Embryonic facial prominence (tissue), 1 donor: Measurements from ENCODE around the gene RPL36.

Source experiments
- DNase-seq: peaks from one replicate; pipeline ENCODE4 v3.0.0-alpha.2; 2016; ENCODE audit errors: extremely low spot score

Gene RPL36

GRCh38 chr19:5690125-5690954, at the start of gene RPL36:
Gene RPL36 (plus strand): TSS chr19:5690295. CDS start chr19:5690508, 213 bp downstream.
- peak; percentile 97 for DNase-seq

DNA sequence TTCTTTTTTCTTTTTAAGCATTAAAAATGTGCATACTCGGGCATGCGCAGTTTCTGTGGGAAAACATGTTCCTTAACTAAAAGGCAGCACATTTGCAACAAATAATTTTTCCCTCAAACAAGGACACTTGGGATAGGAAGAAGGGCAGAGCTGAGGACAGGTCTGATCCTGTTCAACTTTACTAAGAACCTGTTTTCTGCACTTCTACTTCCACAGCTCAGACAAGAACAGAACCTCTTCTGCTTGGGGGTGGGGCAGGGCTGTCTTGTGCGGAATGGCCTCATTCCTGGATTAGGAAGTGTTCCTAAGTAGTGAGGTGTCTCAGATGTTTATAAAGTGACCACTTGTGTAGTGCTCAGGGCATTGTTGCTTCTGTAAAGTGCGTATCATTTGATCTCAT, 48.9 kb upstream of the RPL36 start:
- DNase-seq: no peak

- DNase-seq: no peak
Measured at GRCh38 chr19:5642204-5642603, 47.9 kb upstream of the RPL36 start.

DNA sequence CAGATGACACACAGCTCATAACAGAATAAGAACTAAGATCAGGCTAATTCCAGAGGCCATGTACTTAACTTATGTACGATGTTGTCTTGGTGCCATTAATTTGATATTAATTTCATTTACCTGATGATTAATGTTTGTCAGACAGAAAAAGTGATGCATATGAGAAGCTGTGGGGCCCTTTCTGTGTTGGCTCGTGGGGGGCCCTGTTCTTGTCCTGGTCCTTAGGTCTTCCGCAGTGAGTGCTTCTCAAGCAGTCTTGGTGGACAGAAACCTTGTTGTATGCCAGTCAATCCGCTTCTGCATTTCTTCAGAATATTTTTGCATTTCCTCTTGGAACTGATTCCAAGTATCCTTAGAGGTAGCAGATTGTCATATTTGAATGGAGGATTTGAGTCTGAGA, 47.0 kb upstream of the RPL36 start:
- no peak for DNase-seq

GRCh38 chr19:5644037-5644436, 46.1 kb upstream of the RPL36 start:
- no peak for DNase-seq

GRCh38 chr19:5645409-5645808, 44.7 kb upstream of the RPL36 start:
- no peak for DNase-seq

DNA sequence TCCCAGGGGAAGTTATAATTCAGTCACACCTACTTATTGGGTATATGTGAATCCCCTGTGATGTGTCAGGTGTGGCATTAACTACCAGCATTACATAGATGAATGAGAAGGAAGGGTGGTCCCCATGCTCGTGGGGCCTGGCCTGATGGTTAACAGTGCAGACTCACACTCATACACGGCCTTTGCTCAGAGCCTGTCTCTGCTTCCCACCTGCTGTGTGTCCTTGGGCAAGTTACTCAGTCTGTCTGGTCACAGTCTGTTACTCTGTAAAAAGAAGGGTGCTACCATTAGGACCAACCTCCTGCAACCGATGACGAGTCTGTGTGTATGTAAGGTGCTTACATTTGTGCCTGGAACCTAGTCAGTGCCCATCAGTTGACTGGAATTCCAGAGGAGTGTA, 43.4 kb upstream of the RPL36 start:
- no peak for DNase-seq

DNA sequence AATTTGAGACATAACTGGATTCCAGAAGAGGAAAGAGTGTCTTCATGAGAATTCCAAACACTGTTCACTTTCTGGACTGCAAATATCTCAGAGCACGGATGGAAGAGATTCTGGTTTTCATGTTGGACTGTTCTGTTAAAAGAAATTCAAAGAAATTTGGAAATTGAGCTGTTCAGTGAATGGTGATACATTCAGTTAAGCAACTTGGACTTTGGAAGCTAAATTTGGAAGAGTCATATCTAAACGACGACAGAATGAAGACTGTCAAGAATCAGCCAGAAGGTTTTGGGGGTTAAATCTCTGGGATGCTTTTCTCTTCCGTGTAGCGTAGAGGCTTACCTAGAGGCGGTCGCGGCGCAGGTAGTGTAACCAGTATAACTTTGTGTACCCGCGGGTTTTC, 41.6 kb upstream of the RPL36 start:
- no peak for DNase-seq

- no peak for DNase-seq
Measured at GRCh38 chr19:5651361-5651760, 38.7 kb upstream of the RPL36 start.

DNA sequence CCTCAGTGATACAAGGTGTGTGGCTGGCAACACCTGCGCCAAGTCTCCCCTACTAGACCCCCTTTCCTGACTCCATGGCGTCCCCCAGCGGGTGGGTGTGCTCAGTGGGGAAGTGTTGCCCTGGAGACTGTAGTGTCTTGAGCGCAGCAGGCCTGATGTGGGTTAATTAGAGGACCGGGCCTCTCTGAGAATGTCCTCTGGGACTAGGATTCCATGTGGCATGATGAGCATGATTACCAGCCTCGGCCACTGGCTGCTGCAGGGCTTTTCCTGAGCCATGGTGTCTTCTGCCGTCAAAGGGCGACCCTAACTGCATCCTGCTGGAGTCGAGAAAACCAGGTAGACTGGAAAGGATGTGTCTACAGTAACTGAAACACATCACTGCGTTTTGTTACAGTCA, 37.8 kb upstream of the RPL36 start:
- no peak for DNase-seq

- DNase-seq: no peak
Measured at GRCh38 chr19:5654931-5655330, 35.2 kb upstream of the RPL36 start.

GRCh38 chr19:5655412-5655811, 34.7 kb upstream of the RPL36 start:
- no peak for DNase-seq

- no peak for DNase-seq
Measured at GRCh38 chr19:5661483-5661882, 28.6 kb upstream of the RPL36 start.

GRCh38 chr19:5663904-5664303, 26.2 kb upstream of the RPL36 start:
- no peak for DNase-seq

GRCh38 chr19:5664515-5664914, 25.6 kb upstream of the RPL36 start:
- DNase-seq: no peak

DNA sequence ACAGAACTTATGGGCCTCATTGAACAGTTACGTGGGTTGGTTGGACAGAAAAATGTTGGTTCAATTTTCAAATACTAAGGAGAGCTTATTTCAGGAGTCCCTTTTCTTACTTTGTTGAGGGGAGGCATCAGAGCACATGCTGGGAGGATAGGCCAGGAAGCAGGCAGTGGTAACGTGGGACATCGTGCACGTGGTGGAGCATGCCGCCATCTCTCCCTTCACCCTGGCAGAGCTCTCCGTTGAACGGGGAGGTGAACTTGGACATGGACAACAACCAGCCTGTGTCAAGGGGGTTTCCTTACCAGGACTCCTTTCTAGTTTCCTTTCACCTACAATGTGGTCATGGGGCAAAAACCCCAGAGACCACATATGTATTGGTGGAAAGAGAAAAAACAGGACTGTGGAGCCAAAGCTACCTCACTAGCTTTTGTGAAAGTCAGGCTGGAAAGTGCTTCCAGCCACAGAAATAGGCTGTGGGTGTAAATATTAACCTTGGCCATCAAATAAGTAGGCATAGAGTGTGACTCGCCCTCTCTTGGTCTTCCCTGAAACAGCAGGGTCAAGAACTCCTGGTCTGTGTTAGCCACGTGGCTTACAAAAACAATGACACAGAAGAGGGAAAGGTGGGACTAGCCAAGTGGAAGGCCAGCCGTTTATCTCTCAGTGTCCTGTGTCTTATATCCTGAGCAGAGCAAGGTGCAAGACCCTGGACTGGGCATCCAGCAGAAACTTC, 24.1 kb upstream of the RPL36 start:
- DNase-seq: no peak

DNA sequence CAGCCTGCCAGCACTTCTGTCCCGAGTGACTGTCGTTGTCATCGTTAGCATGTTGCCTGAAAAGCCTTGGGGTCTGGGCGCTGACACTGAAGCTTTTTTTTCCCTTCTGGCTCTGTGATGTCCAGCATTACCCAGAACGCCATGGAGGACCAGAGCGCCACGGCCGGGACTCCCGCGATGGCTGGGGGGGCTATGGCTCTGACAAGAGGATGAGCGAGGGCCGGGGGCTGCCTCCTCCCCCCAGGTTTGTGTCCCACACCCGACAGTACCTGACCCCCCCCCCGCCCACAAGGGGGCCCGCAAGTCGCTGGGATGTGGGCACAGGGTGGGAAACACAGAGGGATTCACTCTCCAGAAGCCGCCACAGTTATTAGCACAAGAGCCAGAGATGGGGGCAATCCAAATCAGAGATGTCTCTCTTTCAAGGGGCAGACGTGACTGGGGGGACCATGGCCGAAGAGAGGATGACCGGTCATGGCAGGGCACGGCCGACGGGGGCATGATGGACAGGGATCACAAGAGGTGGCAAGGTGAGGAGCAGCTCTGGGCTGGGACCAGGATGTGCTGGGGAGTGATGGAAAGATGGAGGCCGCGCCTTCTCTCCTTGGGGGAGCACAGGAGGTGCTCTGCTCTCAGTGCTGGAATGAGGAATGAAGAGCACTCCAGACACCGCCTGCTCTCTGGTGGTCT, 23.0 kb upstream of the RPL36 start:
- DNase-seq: no peak

DNA sequence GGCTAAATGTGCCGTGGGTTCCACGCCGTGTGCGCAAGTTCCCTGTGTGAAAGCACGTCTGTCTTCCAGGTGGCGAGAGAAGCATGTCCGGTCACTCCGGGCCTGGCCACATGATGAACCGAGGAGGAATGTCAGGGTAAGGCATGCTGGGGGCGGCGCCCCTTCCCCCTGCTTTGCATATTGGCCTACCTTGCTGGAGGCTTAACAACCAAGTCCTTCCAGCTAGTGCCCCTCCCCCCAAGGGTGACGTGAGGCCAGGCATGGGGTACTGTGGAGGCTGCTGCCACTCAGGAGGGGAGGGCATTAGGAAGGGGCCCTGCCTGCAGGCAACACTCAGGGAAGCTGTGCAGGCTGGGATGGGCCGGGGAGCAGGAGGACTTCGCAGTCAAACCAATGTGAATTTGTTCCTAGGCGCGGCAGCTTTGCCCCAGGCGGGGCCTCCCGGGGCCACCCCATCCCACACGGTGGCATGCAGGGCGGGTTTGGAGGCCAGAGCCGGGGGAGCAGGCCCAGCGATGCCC, 22.3 kb upstream of the RPL36 start:
- DNase-seq: no peak

- no peak for DNase-seq
Measured at GRCh38 chr19:5669212-5669611, 20.9 kb upstream of the RPL36 start.

DNA sequence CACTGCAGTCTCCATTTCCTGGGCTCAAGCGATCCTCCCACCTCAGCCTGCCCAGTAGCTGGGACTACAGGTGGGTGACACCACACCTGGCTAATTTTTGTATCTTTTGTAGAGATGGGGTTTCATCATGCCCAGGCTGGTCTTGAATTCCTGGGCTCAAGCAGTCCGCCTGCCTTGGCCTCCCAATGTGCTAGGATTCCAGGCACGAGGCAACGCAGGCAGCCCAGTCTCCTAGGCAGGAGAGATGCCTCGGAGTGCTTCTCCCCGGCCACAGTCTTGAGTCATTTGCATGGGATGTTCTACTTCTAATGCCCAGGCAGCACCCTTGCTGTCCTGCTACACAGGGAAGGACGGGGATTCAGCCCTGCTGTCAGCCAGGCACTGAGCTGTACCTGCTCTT, 18.5 kb upstream of the RPL36 start:
- DNase-seq: no peak

GRCh38 chr19:5672708-5673459, 17.2 kb upstream of the RPL36 start:
- no peak for DNase-seq

- DNase-seq: no peak
Measured at GRCh38 chr19:5673752-5674151, 16.3 kb upstream of the RPL36 start.
